Body of pancreas (tissue), 4 donors: ENCODE data around the gene TMPRSS13.

Experiments used
- CTCF ChIP-seq, 7 experiments: fragments of 450-650 bp in 4 of 7; fragments of 200-600 bp in 3 of 7; sonication (generic) in 3 of 7; IDR thresholded peaks; one replicate each; pipeline ENCODE4 v1.5.1; 2016 to 2019; ENCODE audit warnings: antibody characterized with exemption in 7 of 7
- POLR2A ChIP-seq, 3 donors: fragments of 450-650 bp; IDR thresholded peaks; one replicate each; pipeline ENCODE4 v1.6.1; 2016; ENCODE audit warnings: antibody characterized with exemption in 3 of 3, mild to moderate bottlenecking in 2 of 3

- TF ChIP-seq CTCF (IDR thresholded peaks at IDR 0.05) (no peak), POLR2A (IDR thresholded peaks at IDR 0.05) (no peak)
These were observed 23.9 kb upstream of the TMPRSS13 start for GRCh38 chr11:117953024-117953671.
